Lower lobe of right lung (tissue), 2 donors: ENCODE measurements around the gene BRINP2. TPM values are rescaled to one million over a fixed set of nuclear protein-coding genes. Genes with fewer than 3 reads are reported as not detected.

Source experiments
- ATAC-seq, 2 donors: fragments of 200-7000 bp; cut with Tn5 transposase; one replicate each; pipeline ENCODE4 v1.9.1; 2020 to 2022; ENCODE audit warnings: mild to moderate bottlenecking in 2 of 2, moderate library complexity in 2 of 2
- DNase-seq: peaks from one replicate; pipeline ENCODE4 v3.0.0-alpha.2; 2020
- H3K27ac ChIP-seq: fragments of 200-600 bp; one replicate; pipeline ENCODE4 v1.8.0; 2022
- H3K27me3 ChIP-seq: fragments of 200-600 bp; one replicate; pipeline ENCODE4 v1.8.0; 2022; ENCODE audit warnings: low read depth
- H3K36me3 ChIP-seq: fragments of 200-600 bp; one replicate; pipeline ENCODE4 v1.8.0; 2022; ENCODE audit warnings: mild to moderate bottlenecking
- H3K4me1 ChIP-seq: fragments of 200-600 bp; one replicate; pipeline ENCODE4 v1.8.0; 2022
- H3K4me3 ChIP-seq: fragments of 200-600 bp; one replicate; pipeline ENCODE4 v1.8.0; 2022; ENCODE audit warnings: mild to moderate bottlenecking
- H3K9me3 ChIP-seq: fragments of 200-600 bp; one replicate; pipeline ENCODE4 v1.8.0; 2022
- intact Hi-C: fragments of 100-400 bp; cut with DNase I; formaldehyde crosslinking; loops from one replicate; pipeline ENCODE4 v1.11.0; 2022
- total RNA-seq: library from RNA; stranded (reverse); fragmentation: NEBNext Ultra II Directional; extraction: Animal tissue kit (Norgen Biotek cat#: 25700); gene quantifications from one replicate; pipeline ENCODE4 v1.2.1, GENCODE V29; 2021
- TF ChIP-seq, protein P1 (sequence below): fragments of 200-600 bp; IDR thresholded peaks from one replicate; pipeline ENCODE4 v1.8.0; 2022; ENCODE audit warnings: antibody characterized with exemption, mild to moderate bottlenecking
- donor health status: DM: no; HTN: yes; CAD: no; lungs with severe emphysema.

The BRINP2 gene
- total RNA-seq, 1 donor from 2014 or later = not detected

- Histone ChIP-seq H3K27ac (no peak overlapping the region), H3K36me3 (no peaks in the 10 kb centered on the region), H3K4me1 (no peaks in the 10 kb centered on the region), H3K9me3 (peaks cover 6% of the 10 kb centered on the region), H3K4me3 (no peak overlapping the region), H3K27me3 (no peaks in the 10 kb centered on the region)
- ATAC-seq (peak in 1 of 2 donors; percentile 19), DNase-seq (no peak)
- TF ChIP-seq, protein P1, sequence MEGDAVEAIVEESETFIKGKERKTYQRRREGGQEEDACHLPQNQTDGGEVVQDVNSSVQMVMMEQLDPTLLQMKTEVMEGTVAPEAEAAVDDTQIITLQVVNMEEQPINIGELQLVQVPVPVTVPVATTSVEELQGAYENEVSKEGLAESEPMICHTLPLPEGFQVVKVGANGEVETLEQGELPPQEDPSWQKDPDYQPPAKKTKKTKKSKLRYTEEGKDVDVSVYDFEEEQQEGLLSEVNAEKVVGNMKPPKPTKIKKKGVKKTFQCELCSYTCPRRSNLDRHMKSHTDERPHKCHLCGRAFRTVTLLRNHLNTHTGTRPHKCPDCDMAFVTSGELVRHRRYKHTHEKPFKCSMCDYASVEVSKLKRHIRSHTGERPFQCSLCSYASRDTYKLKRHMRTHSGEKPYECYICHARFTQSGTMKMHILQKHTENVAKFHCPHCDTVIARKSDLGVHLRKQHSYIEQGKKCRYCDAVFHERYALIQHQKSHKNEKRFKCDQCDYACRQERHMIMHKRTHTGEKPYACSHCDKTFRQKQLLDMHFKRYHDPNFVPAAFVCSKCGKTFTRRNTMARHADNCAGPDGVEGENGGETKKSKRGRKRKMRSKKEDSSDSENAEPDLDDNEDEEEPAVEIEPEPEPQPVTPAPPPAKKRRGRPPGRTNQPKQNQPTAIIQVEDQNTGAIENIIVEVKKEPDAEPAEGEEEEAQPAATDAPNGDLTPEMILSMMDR = no peak
- intact Hi-C loops = no loop called here
These were observed 49.0 kb downstream of the BRINP2 start for GRCh38 chr1:177219554-177220458.

DNA sequence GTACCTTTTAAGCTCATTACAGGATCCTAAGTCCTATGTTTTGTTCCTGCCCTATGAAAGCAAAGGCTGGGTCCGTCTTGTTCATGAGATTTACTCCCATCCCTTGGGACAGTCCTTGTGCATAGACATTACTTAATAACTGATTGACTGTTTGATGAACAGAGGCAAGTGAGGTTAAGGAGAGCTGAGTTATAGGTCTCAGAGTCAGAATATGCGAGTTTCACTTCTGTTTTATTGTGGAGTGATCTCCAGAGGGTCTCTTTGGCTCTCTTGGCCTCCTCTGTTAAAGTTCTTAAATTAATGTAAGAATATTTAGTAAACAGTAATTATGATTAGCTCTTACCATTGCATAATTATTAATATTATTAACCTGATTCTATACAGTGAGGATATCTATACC, 52.6 kb downstream of the BRINP2 start:
- H3K4me3 ChIP-seq = no peak overlapping the region
- DNase-seq (no peak), ATAC-seq (no peak)
- intact Hi-C loops = no loop called here
- TF ChIP-seq, protein P1 = no peak
- no peaks in the 10 kb centered on the region for H3K36me3 ChIP-seq
- H3K4me1 ChIP-seq = no peaks in the 10 kb centered on the region
- no peaks in the 10 kb centered on the region for H3K9me3 ChIP-seq
- H3K27ac ChIP-seq = no peak overlapping the region
- no peaks in the 10 kb centered on the region for H3K27me3 ChIP-seq

DNA sequence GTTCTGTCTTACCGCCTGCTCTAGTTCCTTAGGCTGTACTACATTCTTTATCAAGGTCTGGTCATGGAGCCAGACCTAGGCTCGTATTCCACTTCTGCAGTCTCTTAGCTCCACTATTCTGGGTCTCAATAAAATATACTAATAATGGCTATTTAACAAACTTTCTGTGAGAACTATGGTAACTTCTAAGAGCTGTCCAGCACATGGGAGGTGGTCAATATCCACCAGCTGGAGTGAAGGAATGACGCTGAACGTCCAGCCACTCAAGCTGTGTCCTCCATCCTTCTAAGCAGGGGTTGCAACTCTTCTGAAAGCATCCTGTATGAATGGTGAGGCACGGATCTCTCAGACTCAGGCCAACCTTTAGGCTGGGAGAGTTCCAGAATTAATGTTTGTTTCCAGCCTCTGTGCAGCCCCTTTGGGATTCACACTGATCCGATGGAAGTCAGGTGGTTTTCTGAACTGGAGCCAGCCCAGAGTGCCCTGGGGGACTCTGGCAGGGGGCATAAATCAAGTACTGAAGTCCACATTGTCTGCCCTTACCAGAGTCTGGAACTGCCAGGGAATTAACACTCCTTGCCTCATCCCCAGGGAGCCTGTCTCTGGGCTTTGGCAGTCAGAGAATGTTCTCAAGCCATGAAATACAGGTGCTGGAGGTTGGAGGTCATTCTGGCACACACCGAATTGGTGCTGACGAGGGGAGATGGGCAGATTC, 57.4 kb downstream of the BRINP2 start:
- no peaks in the 10 kb centered on the region for H3K36me3 ChIP-seq
- TF ChIP-seq, protein P1 = no peak
- no peaks in the 10 kb centered on the region for H3K4me1 ChIP-seq
- H3K9me3 ChIP-seq = no peaks in the 10 kb centered on the region
- no peak overlapping the region for H3K4me3 ChIP-seq
- no peaks in the 10 kb centered on the region for H3K27me3 ChIP-seq
- ATAC-seq = no peak
- intact Hi-C loops = no loop called here
- DNase-seq = no peak
- no peak overlapping the region for H3K27ac ChIP-seq

DNA sequence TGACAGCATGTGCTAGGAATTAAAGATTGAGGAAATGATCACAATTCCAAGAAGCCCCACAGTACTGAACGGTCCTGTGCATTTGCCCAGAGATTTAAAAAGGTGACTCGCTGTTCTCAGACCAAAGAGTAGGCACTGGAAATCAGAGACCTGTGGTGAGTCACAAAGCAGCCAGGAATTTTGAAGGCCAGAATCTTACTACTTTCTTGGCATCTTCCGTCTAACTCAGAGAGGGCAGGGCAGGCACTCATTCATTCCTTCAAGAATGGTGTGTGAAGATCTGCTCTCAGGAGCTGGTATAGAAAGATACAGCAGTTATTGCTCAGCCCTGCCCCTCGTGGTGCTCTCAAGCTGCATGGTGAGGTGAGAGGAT, 57.9 kb downstream of the BRINP2 start:
- ATAC-seq = no peak
- Histone ChIP-seq H3K36me3 (no peaks in the 10 kb centered on the region), H3K27ac (no peak overlapping the region), H3K4me3 (no peak overlapping the region), H3K9me3 (no peaks in the 10 kb centered on the region), H3K27me3 (no peaks in the 10 kb centered on the region), H3K4me1 (no peaks in the 10 kb centered on the region)
- no peak for DNase-seq
- intact Hi-C loops = no loop called here
- TF ChIP-seq, protein P1 = no peak

GRCh38 chr1:177229781-177230180, 59.0 kb downstream of the BRINP2 start:
- DNase-seq (no peak), ATAC-seq (peak in 1 of 2 donors; percentile 31)
- no peaks in the 10 kb centered on the region for H3K36me3 ChIP-seq
- no peaks in the 10 kb centered on the region for H3K4me1 ChIP-seq
- no peak overlapping the region for H3K4me3 ChIP-seq
- no peak overlapping the region for H3K27ac ChIP-seq
- TF ChIP-seq, protein P1 = no peak
- no peaks in the 10 kb centered on the region for H3K27me3 ChIP-seq
- H3K9me3 ChIP-seq = no peaks in the 10 kb centered on the region
- intact Hi-C loops = no loop called here
